DOHH2 (cell line): ENCODE results near the gene CEP131.

Source experiments
- EZH2phosphoT487 ChIP-seq: fragments of 200-600 bp; sonication (generic); IDR thresholded peaks from 2 replicates; pipeline ENCODE4 v1.6.1; 2017; ENCODE audit warnings: borderline replicate concordance, mild to moderate bottlenecking, antibody characterized with exemption, low read length, moderate library complexity, mixed read lengths
- TF ChIP-seq, protein P1 (sequence below): fragments of 200-600 bp; sonication (generic); IDR thresholded peaks from one replicate; pipeline ENCODE4 v1.5.1; 2014; ENCODE audit warnings: antibody characterized with exemption, mild to moderate bottlenecking, low read depth, low read length; ENCODE audit not compliant: poor library complexity, severe bottlenecking

DNA sequence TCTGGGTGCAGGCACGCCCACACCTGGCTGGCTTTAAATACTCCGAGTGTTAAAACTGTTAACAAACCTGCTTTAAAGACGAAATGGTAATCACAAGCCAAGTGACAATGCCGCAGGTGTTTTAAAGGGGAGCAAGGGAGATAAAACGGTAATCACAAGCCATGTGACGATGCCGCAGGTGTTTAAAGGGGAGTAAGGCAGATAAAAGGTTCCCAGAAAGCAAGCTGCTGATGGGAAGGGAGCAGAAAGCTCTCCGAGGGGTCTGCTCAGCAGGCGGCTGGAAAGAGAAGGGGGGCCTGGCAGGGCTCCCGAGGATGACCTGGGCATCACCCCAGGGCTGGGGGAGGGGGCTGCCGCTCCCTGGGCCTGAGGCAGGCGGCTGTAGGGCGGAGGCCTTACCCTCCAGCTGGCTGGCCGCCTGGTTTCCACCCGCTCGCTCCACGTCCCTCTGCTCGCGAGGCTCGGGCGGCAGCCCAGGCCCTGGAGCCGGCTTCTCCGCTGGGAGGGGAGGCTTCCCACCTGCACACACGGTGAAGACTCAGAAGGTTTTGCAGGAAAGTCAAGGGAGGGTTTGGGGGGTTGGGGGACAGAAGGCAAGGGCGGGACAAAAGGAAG, 28.4 kb upstream of the CEP131 start:
- TF ChIP-seq, protein P1, sequence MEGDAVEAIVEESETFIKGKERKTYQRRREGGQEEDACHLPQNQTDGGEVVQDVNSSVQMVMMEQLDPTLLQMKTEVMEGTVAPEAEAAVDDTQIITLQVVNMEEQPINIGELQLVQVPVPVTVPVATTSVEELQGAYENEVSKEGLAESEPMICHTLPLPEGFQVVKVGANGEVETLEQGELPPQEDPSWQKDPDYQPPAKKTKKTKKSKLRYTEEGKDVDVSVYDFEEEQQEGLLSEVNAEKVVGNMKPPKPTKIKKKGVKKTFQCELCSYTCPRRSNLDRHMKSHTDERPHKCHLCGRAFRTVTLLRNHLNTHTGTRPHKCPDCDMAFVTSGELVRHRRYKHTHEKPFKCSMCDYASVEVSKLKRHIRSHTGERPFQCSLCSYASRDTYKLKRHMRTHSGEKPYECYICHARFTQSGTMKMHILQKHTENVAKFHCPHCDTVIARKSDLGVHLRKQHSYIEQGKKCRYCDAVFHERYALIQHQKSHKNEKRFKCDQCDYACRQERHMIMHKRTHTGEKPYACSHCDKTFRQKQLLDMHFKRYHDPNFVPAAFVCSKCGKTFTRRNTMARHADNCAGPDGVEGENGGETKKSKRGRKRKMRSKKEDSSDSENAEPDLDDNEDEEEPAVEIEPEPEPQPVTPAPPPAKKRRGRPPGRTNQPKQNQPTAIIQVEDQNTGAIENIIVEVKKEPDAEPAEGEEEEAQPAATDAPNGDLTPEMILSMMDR = no peak
- no peak for TF ChIP-seq EZH2phosphoT487
